ENCODE measurements around the gene MRPL36. TPM values are rescaled to one million over a fixed set of nuclear protein-coding genes. Genes with fewer than 3 reads are reported as not detected.
A peak's percentile ranks its signal among the peaks of the same experiment; 100 is the strongest.

The MRPL36 gene
- 26.7 and 58.3 TPM in 2 replicates for total RNA-seq (2011; cell fraction: chromatin; rRNA removed; ENCODE audit: low replicate concordance)
- 61.8 and 76.9 TPM in 2 replicates for total RNA-seq (2011; cell fraction: nucleolus; rRNA removed)
- total RNA-seq (2011; cell fraction: nucleoplasm; rRNA removed): 52.0 and 86.6 TPM in 2 replicates
- 120 and 124 TPM in 2 replicates for total RNA-seq (2014; rRNA removed)
- 78.3 and 79.2 TPM in 2 replicates for total RNA-seq (2014; rRNA removed; fragmentation: Illumina TruSeq; extraction: Trizol)
- total RNA-seq (2015; rRNA removed; fragmentation: Illumina TruSeq; extraction: Trizol): 98.6 and 111 TPM in 2 replicates
- 99.7 and 108 TPM in 2 replicates for total RNA-seq (2021)
- polyA plus RNA-seq (2011; rRNA removed): 126 and 153 TPM in 2 replicates
- 98.6 and 153 TPM in 2 replicates for polyA plus RNA-seq (2011; cell fraction: cytosol; rRNA removed)
- polyA plus RNA-seq (2011; cell fraction: nucleus; rRNA removed): 99.5 and 103 TPM in 2 replicates
- polyA plus RNA-seq (2012): 83.2 and 123 TPM in 2 replicates
- polyA plus RNA-seq (2014; fragmentation: Illumina TruSeq; extraction: Trizol): 120 and 123 TPM in 2 replicates
- polyA plus RNA-seq (2014; fragmentation: Nextera tagmentation; extraction: Ambion mirVana): 100 to 1,000 TPM; 550 to 557 TPM
- polyA plus RNA-seq (2014; rRNA removed): 184 and 199 TPM in 2 replicates
- 53.5 and 58.0 TPM in 2 replicates for polyA minus RNA-seq (2011; rRNA and poly(A)+ RNA removed)
- polyA minus RNA-seq (2011; cell fraction: cytosol; rRNA and poly(A)+ RNA removed): 31.9 and 33.4 TPM in 2 replicates
- 37.2 and 53.5 TPM in 2 replicates for polyA minus RNA-seq (2011; cell fraction: nucleus; rRNA and poly(A)+ RNA removed)
- Bru-seq, nascent RNA: percentile 88 among the genes with signal in this experiment
- BruChase-seq, experiment 1, labeled RNA remaining after a 2-hour chase: percentile 73 among the genes with signal in this experiment
- BruChase-seq, experiment 2, labeled RNA remaining after a 6-hour chase: percentile 79 among the genes with signal in this experiment
- long read RNA-seq, experiment 1, transcript MRPL36-204 (2 exons, 686 nt): major isoform, 69 of 449 reads
- long read RNA-seq, experiment 1, transcript MRPL36-202 (2 exons, 610 nt): minor isoform, 55 of 449 reads
- long read RNA-seq, experiment 1, partial matches to known transcripts: 0 of 449 reads
- long read RNA-seq, experiment 1, other reads (novel, unspliced or antisense): 323 of 449 reads
- long read RNA-seq, experiment 2, transcript MRPL36-202 (2 exons, 610 nt): major isoform, 22 of 85 reads
- long read RNA-seq, experiment 2, transcript MRPL36-204 (2 exons, 686 nt): minor isoform, 14 of 85 reads
- long read RNA-seq, experiment 2, partial matches to known transcripts: 0 of 85 reads
- long read RNA-seq, experiment 2, other reads (novel, unspliced or antisense): 49 of 85 reads
- long read RNA-seq, experiment 3, transcript MRPL36-204 (2 exons, 686 nt): minor isoform, 24 of 92 reads
- long read RNA-seq, experiment 3, transcript MRPL36-202 (2 exons, 610 nt): major isoform, 40 of 92 reads
- long read RNA-seq, experiment 3, partial matches to known transcripts: 28 of 92 reads
- long read RNA-seq, experiment 3, other reads (novel, unspliced or antisense): 0 of 92 reads

DNA sequence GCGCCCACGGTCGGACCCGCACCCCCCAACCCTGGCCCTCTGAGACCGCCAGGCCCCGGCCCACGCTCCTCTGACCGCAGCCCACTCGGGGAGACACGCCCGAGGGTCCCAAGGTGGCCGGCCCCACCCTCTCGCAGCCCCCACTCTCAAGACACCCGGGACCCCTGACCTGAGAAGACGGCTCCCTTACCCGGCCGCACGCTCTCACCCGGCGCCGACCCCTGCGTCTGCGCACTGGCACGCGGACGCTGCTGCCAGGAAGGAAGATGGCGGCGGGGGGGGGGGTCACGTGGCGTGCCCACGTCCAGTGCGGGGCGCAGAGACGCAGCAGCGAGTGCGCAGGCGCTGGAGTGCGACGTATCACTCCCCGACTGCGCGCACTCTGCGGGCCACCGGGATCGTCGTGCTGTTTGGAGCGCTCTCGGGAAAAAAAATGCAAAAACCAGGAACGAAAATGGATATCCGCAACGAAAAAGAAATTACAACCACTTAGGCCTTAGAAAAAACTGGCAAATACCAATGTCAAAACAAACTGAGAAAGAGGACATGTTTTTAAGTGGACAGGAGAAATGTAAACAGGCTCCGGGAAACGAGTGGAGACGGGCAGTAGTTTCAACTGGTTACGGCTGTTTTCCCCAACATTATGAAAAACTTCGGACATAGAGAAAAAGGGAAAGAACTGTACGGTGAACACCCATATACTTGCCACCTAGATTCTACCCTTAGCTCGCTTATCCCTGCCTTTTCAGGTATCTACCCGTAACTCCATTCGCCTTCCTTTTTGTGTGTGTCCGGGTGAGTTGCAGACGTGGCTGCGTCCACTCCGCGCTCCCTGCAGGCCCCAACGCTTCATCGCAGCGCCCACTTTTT, at the start of gene MRPL36:
TSS of gene MRPL36 (minus strand) at position 236 of the 870 bp plus-strand sequence. CDS start 902 bp downstream, outside the sequence.
- Histone ChIP-seq H3K27ac (ENCODE audit: extremely low read depth, low read depth, low read length) (peak within 1 kb of the TSS; percentile 98), H3K79me2 (ENCODE audit: control insufficient read depth, insufficient read depth, low read length) (peaks cover 74% of the 10 kb centered on the region), H2AFZ (ENCODE audit: low read depth, low read length) (peak within 1 kb of the TSS; percentile 95), H4K20me1 (replicated peaks; ENCODE audit: control insufficient read depth, insufficient read depth, low read length) (peaks cover 4% of the 10 kb centered on the region; the same call in 1 of the 2 replicates), H3K9ac (ENCODE audit: insufficient read depth in 1 of 2, low read depth in 2 of 2, low read length in 2 of 2) (peak within 1 kb of the TSS; percentile 98 to 99), H3K9me1 (ENCODE audit: control insufficient read depth, insufficient read depth, low read length) (no peaks in the 10 kb centered on the region), H3K4me3 (peak within 1 kb of the TSS; percentile 99), H3K4me1 (replicated peaks in 1 of 2; ENCODE audit: control insufficient read depth in 2 of 2, insufficient read depth in 2 of 2, low read length in 2 of 2) (peaks cover 5 to 46% of the 10 kb centered on the region in 2 experiments; a peak in 3 of 5 replicates), H3K9me3 (replicated peaks; ENCODE audit: control insufficient read depth, insufficient read depth, low read depth, low read length) (no peaks in the 10 kb centered on the region), H3K36me3 (ENCODE audit: control insufficient read depth, insufficient read depth, low read length) (peaks cover 59% of the 10 kb centered on the region), H3K27me3 (ENCODE audit: control insufficient read depth in 2 of 2, insufficient read depth in 2 of 2, low read length in 2 of 2) (no peaks in the 10 kb centered on the region), H3K4me2 (ENCODE audit: insufficient read depth, low read length) (peak within 1 kb of the TSS; percentile 95)
- peak; percentile 85 for ATAC-seq
- in situ Hi-C loops (cut with MboI): no loop called here
- ChIA-PET POLR2A (interaction anchor here (1.4 to 2.2 kb wide), 2 partner anchors 9 to 38 kb away, joined by 4 to 7 read pairs; no protein-coding TSS in a partner anchor), CTCF (ENCODE audit: low intra/inter-chr PET ratio) (no interaction called here)
- intact Hi-C loops (cut with micrococcal nuclease): no loop called here
- DNase-seq (ENCODE audit: extremely low read depth in 1 of 4, low spot score in 3 of 4): peak; percentile 97 to 98 (median 97)
- no TSS peak for BruUV-seq (replicated peaks)
- WGBS (ENCODE audit: insufficient coverage, low coverage, missing lambda C conversion rate): under 1% methylated on average over 52 of the region's 68 CpGs
- FAIRE-seq: peak; percentile 82
- TF ChIP-seq MECOM (CRISPR knock-in tag; IDR thresholded peaks at IDR 0.05) (0 out of 2 replicates have a peak, but pooled peaks have one; percentile 27), SMAD1 (IDR thresholded peaks at IDR 0.05; ENCODE audit: low read depth, low read length, partially characterized antibody) (peak; percentile 83), XRCC3 (IDR thresholded peaks at IDR 0.05) (no peak), NFRKB (IDR thresholded peaks at IDR 0.05; ENCODE audit: low read depth) (peak; percentile 47), FOXJ2 (tag; IDR thresholded peaks at IDR 0.05) (no peak), U2AF1 (optimal IDR thresholded peaks at IDR 0.05; ENCODE audit: low read depth, low read length) (no peak), ZFP1 (CRISPR knock-in tag; IDR thresholded peaks at IDR 0.05) (no peak), NR3C1 (CRISPR knock-in tag; IDR thresholded peaks at IDR 0.05) (no peak), ZSCAN29 (IDR thresholded peaks at IDR 0.05) (no peak), MEF2D (tag; conservative IDR thresholded peaks at IDR 0.05; ENCODE audit: low read depth) (no peak), NBN (IDR thresholded peaks at IDR 0.05; ENCODE audit: low read depth) (peak; percentile 85)
- TF ChIP-seq, protein P1, sequence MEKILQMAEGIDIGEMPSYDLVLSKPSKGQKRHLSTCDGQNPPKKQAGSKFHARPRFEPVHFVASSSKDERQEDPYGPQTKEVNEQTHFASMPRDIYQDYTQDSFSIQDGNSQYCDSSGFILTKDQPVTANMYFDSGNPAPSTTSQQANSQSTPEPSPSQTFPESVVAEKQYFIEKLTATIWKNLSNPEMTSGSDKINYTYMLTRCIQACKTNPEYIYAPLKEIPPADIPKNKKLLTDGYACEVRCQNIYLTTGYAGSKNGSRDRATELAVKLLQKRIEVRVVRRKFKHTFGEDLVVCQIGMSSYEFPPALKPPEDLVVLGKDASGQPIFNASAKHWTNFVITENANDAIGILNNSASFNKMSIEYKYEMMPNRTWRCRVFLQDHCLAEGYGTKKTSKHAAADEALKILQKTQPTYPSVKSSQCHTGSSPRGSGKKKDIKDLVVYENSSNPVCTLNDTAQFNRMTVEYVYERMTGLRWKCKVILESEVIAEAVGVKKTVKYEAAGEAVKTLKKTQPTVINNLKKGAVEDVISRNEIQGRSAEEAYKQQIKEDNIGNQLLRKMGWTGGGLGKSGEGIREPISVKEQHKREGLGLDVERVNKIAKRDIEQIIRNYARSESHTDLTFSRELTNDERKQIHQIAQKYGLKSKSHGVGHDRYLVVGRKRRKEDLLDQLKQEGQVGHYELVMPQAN (IDR thresholded peaks at IDR 0.05; ENCODE audit: borderline replicate concordance): peak; percentile 66
- TF ChIP-seq, protein P2, sequence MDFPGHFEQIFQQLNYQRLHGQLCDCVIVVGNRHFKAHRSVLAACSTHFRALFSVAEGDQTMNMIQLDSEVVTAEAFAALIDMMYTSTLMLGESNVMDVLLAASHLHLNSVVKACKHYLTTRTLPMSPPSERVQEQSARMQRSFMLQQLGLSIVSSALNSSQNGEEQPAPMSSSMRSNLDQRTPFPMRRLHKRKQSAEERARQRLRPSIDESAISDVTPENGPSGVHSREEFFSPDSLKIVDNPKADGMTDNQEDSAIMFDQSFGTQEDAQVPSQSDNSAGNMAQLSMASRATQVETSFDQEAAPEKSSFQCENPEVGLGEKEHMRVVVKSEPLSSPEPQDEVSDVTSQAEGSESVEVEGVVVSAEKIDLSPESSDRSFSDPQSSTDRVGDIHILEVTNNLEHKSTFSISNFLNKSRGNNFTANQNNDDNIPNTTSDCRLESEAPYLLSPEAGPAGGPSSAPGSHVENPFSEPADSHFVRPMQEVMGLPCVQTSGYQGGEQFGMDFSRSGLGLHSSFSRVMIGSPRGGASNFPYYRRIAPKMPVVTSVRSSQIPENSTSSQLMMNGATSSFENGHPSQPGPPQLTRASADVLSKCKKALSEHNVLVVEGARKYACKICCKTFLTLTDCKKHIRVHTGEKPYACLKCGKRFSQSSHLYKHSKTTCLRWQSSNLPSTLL (IDR thresholded peaks at IDR 0.05): no peak

Data from K562 (cell line).